H1 (cell line): Measurements from ENCODE around the gene DTX4. TPM values are rescaled to one million over a fixed set of nuclear protein-coding genes. Genes with fewer than 3 reads are reported as not detected.

ENCODE experiments used
- CTCF ChIA-PET: fragments of 300-600 bp; sonication (Branson Sonifier 250); formaldehyde crosslinking; loops from one replicate; lab custom pipeline; 2021; ENCODE audit not compliant: partially characterized antibody; lab: Charles Lee
- POLR2A ChIA-PET: fragments of 300-600 bp; sonication (Branson Sonifier 250); formaldehyde crosslinking; loops from one replicate; lab custom pipeline; 2021; ENCODE audit warnings: inconsistent platforms; ENCODE audit not compliant: partially characterized antibody; lab: Charles Lee
- DNase-seq, 2 experiments: peaks; one replicate each; pipeline versions ENCODE4 v3.0.0 to v3.0.0-alpha.2; 2010 to 2022; ENCODE audit warnings: low spot score in 2 of 2, low read depth in 1 of 2, mixed read lengths in 1 of 2
- FAIRE-seq: peaks from 2 replicates; lab custom pipeline; 2011; peaks lifted over from hg19 to GRCh38; lab: Jason Lieb, UNC
- H2AFZ ChIP-seq: 2 replicates; pipeline ENCODE4 v1.8.1; 2012; ENCODE audit warnings: low read length, inconsistent platforms
- H2AK5ac ChIP-seq: 2 replicates; pipeline ENCODE4 v1.6.1; 2013; ENCODE audit warnings: low read depth, low read length
- H2BK120ac ChIP-seq: replicated peaks from 2 replicates; pipeline ENCODE3; 2013; ENCODE audit warnings: low read depth, low read length, inconsistent platforms
- H2BK12ac ChIP-seq: 2 replicates; pipeline ENCODE4 v1.6.1; 2013; ENCODE audit warnings: low read depth, low read length
- H2BK15ac ChIP-seq: 2 replicates; pipeline ENCODE4 v1.6.1; 2013; ENCODE audit warnings: low read length
- H2BK20ac ChIP-seq: 2 replicates; pipeline ENCODE4 v1.6.1; 2013; ENCODE audit warnings: low read length
- H2BK5ac ChIP-seq: 2 replicates; pipeline ENCODE4 v1.6.1; 2013; ENCODE audit warnings: low read depth, low read length
- H3K14ac ChIP-seq: 2 replicates; pipeline ENCODE4 v1.6.1; 2013; ENCODE audit warnings: inconsistent platforms; ENCODE audit not compliant: insufficient read length
- H3K18ac ChIP-seq: 2 replicates; pipeline ENCODE4 v1.6.1; 2013; ENCODE audit warnings: low read length; ENCODE audit errors: extremely low read depth
- H3K23ac ChIP-seq: 2 replicates; pipeline ENCODE4 v1.6.1; 2013; ENCODE audit warnings: inconsistent platforms; ENCODE audit not compliant: insufficient read length
- H3K23me2 ChIP-seq: 2 replicates; pipeline ENCODE4 v1.6.1; 2013; ENCODE audit warnings: low read depth, low read length
- H3K27ac ChIP-seq: 2 replicates; pipeline ENCODE4 v1.6.1; 2011; ENCODE audit warnings: low read depth, low read length, inconsistent platforms
- H3K27me3 ChIP-seq, 4 experiments: replicated peaks in 1 of 4; 1 replicate in 1 of 4; 2 replicates in 3 of 4; pipeline versions ENCODE4 v1.6.1 to v1.8.1; 2011 to 2013; ENCODE audit warnings: low read length in 3 of 4, mild to moderate bottlenecking in 3 of 4, inconsistent platforms in 2 of 4, mixed read lengths in 2 of 4, moderate library complexity in 1 of 4; ENCODE audit not compliant: control insufficient read depth in 3 of 4, insufficient read depth in 3 of 4; ENCODE audit errors: extremely low read depth in 1 of 4
- H3K36me3 ChIP-seq, 4 experiments: 2 replicates each; pipeline versions ENCODE4 v1.6.1 to v1.8.1; 2011 to 2013; ENCODE audit warnings: mild to moderate bottlenecking in 4 of 4, low read length in 3 of 4, moderate library complexity in 2 of 4, control low read depth in 1 of 4, inconsistent platforms in 1 of 4; ENCODE audit not compliant: insufficient read depth in 4 of 4, control insufficient read depth in 2 of 4
- H3K4ac ChIP-seq: replicated peaks from 2 replicates; pipeline ENCODE3; 2013; ENCODE audit warnings: low read length, low read depth, mixed read lengths, inconsistent platforms; ENCODE audit not compliant: insufficient read length
- H3K4me1 ChIP-seq, 4 experiments: replicated peaks in 1 of 4; 1 replicate in 1 of 4; 2 replicates in 3 of 4; pipeline versions ENCODE4 v1.6.1 to v1.8.1; 2011 to 2013; ENCODE audit warnings: low read length in 3 of 4, inconsistent platforms in 2 of 4, mixed read lengths in 1 of 4; ENCODE audit not compliant: insufficient read depth in 4 of 4, control insufficient read depth in 3 of 4
- H3K4me2 ChIP-seq, 2 experiments: 2 replicates each; pipeline versions ENCODE4 v1.6.1 to v1.8.1; 2011 to 2013; ENCODE audit warnings: low read depth in 2 of 2, low read length in 2 of 2, control low read depth in 1 of 2, inconsistent platforms in 1 of 2, mild to moderate bottlenecking in 1 of 2; ENCODE audit not compliant: insufficient read depth in 1 of 2
- H3K4me3 ChIP-seq, 4 experiments: fragments of 200-600, 300-600 bp in 1 of 4; sonication (generic), shearing (Covaris generic), sonication (Bioruptor Twin) in 1 of 4; 2 replicates each; pipeline versions ENCODE4 v1.5.1 to v1.8.1; 2011 to 2016; ENCODE audit warnings: low read length in 4 of 4, low read depth in 3 of 4, control low read depth in 2 of 4, inconsistent platforms in 2 of 4, mild to moderate bottlenecking in 2 of 4, mixed read lengths in 1 of 4, moderate library complexity in 1 of 4; ENCODE audit not compliant: insufficient read depth in 2 of 4; ENCODE audit errors: extremely low read depth in 1 of 4
- H3K56ac ChIP-seq: replicated peaks from 2 replicates; pipeline ENCODE3; 2013; ENCODE audit warnings: low read depth, mild to moderate bottlenecking, mixed read lengths, low read length, inconsistent platforms; ENCODE audit not compliant: insufficient read length
- H3K79me1 ChIP-seq: 2 replicates; pipeline ENCODE4 v1.6.1; 2013; ENCODE audit warnings: low read depth, low read length, control low read depth
- H3K79me2 ChIP-seq, 2 experiments: 2 replicates each; pipeline versions ENCODE4 v1.6.1 to v1.8.1; 2012 to 2013; ENCODE audit warnings: low read length in 2 of 2, mild to moderate bottlenecking in 2 of 2, inconsistent platforms in 1 of 2; ENCODE audit not compliant: insufficient read depth in 2 of 2, control insufficient read depth in 1 of 2
- H3K9ac ChIP-seq, 4 experiments: replicated peaks in 1 of 4; 1 replicate in 1 of 4; 2 replicates in 3 of 4; pipeline versions ENCODE4 v1.6.1 to v1.8.1; 2011 to 2013; ENCODE audit warnings: low read depth in 3 of 4, low read length in 3 of 4, control low read depth in 2 of 4, mild to moderate bottlenecking in 2 of 4, moderate library complexity in 2 of 4, inconsistent platforms in 1 of 4; ENCODE audit errors: extremely low read depth in 1 of 4
- H3K9me3 ChIP-seq, 2 experiments: 2 replicates each; pipeline versions ENCODE4 v1.6.1 to v1.8.1; 2012 to 2013; ENCODE audit warnings: mild to moderate bottlenecking in 2 of 2, moderate library complexity in 2 of 2, control low read depth in 1 of 2, inconsistent platforms in 1 of 2, low read depth in 1 of 2, low read length in 1 of 2, mixed read lengths in 1 of 2; ENCODE audit not compliant: insufficient read depth in 2 of 2
- H4K20me1 ChIP-seq, 2 experiments: replicated peaks in 1 of 2; 2 replicates each; pipeline versions ENCODE3 to v1.8.1; 2011 to 2013; ENCODE audit warnings: inconsistent platforms in 2 of 2, low read length in 2 of 2, mild to moderate bottlenecking in 1 of 2; ENCODE audit not compliant: insufficient read depth in 2 of 2, control insufficient read depth in 1 of 2
- H4K5ac ChIP-seq: 2 replicates; pipeline ENCODE4 v1.6.1; 2013; ENCODE audit warnings: low read length, low read depth, mixed read lengths, inconsistent platforms; ENCODE audit not compliant: insufficient read length
- H4K8ac ChIP-seq: 2 replicates; pipeline ENCODE4 v1.8.0; 2013; ENCODE audit warnings: mild to moderate bottlenecking, moderate library complexity, low read length, inconsistent platforms; ENCODE audit not compliant: insufficient read depth; ENCODE audit errors: extremely low read depth
- H4K91ac ChIP-seq: replicated peaks from 2 replicates; pipeline ENCODE3; 2013; ENCODE audit warnings: low read length, mixed read lengths, inconsistent platforms; ENCODE audit not compliant: insufficient read length
- CBX5 ChIP-seq: fragments of 300-800, 300-1000 bp; sonication (generic); IDR thresholded peaks from 2 replicates; pipeline ENCODE4 v1.7.1; 2016; ENCODE audit warnings: antibody characterized with exemption, low read length, low read depth
- CHD1 ChIP-seq: IDR thresholded peaks from 2 replicates; pipeline ENCODE4 v1.6.1; 2012; ENCODE audit warnings: low read depth, low read length, improper control_type of control experiment
- EGR1 ChIP-seq: IDR thresholded peaks from 2 replicates; pipeline ENCODE4 v1.6.1; 2011; ENCODE audit warnings: low read depth, low read length, borderline replicate concordance
- EP300 ChIP-seq, 2 experiments: IDR thresholded peaks; 1 replicate in 1 of 2; 2 replicates in 1 of 2; pipeline ENCODE4 v1.6.1; 2011 to 2012; ENCODE audit warnings: low read depth in 2 of 2, low read length in 2 of 2, mild to moderate bottlenecking in 2 of 2, borderline replicate concordance in 1 of 2, inconsistent platforms in 1 of 2, moderate library complexity in 1 of 2
- GTF2F1 ChIP-seq: IDR thresholded peaks from 2 replicates; pipeline ENCODE4 v1.6.1; 2012; ENCODE audit warnings: low read depth, low read length, improper control_type of control experiment, borderline replicate concordance
- HDAC2 ChIP-seq, 2 experiments: fragments of 300-600 bp in 1 of 2; sonication (generic) in 1 of 2; IDR thresholded peaks; 2 replicates each; pipeline ENCODE4 v1.6.1; 2011 to 2012; ENCODE audit warnings: low read depth in 2 of 2, low read length in 2 of 2, mild to moderate bottlenecking in 2 of 2, moderate library complexity in 2 of 2, borderline replicate concordance in 1 of 2, inconsistent platforms in 1 of 2
- KDM1A ChIP-seq: fragments of 200-600, 300-600 bp; sonication (generic); IDR thresholded peaks from 2 replicates; pipeline ENCODE4 v1.7.1; 2016; ENCODE audit warnings: mild to moderate bottlenecking, low read length, borderline replicate concordance
- NRF1 ChIP-seq: IDR thresholded peaks from 2 replicates; pipeline ENCODE4 v1.6.1; 2011; ENCODE audit warnings: mild to moderate bottlenecking, low read depth, low read length, improper control_type of control experiment
- SAP30 ChIP-seq: fragments of 300-600 bp; sonication (generic); IDR thresholded peaks from 2 replicates; pipeline ENCODE4 v1.7.1; 2012; ENCODE audit warnings: low read length, moderate library complexity, mild to moderate bottlenecking, inconsistent platforms; ENCODE audit not compliant: insufficient read depth, insufficient replicate concordance
- SIX5 ChIP-seq: IDR thresholded peaks from 2 replicates; pipeline ENCODE4 v1.6.1; 2011; ENCODE audit warnings: mild to moderate bottlenecking, low read depth, low read length
- SP1 ChIP-seq: IDR thresholded peaks from 2 replicates; pipeline ENCODE4 v1.6.1; 2011; ENCODE audit warnings: low read depth, low read length
- TAF1 ChIP-seq: IDR thresholded peaks from 2 replicates; pipeline ENCODE4 v1.6.1; 2011; ENCODE audit warnings: mild to moderate bottlenecking, low read depth, low read length
- TCF12 ChIP-seq: IDR thresholded peaks from 2 replicates; pipeline ENCODE4 v1.6.1; 2011; ENCODE audit warnings: low read depth, mild to moderate bottlenecking, low read length
- TEAD4 ChIP-seq: IDR thresholded peaks from 2 replicates; pipeline ENCODE4 v1.6.1; 2012; ENCODE audit warnings: low read depth, low read length, inconsistent platforms, mixed read lengths
- WGBS, 2 experiments: shearing (Covaris generic) in 1 of 2; methylation state at CpG; one replicate each; pipeline versions ENCODE4 v1.1.6 to v1.1.7; 2013 to 2015; ENCODE audit warnings: low lambda C conversion rate in 2 of 2, mixed read lengths in 2 of 2, inconsistent platforms in 1 of 2, low coverage in 1 of 2, missing lambda C conversion rate in 1 of 2; ENCODE audit not compliant: insufficient replicate concordance in 2 of 2, insufficient coverage in 1 of 2, insufficient read length in 1 of 2; ENCODE audit errors: extremely low coverage in 1 of 2, missing lambda C conversion rate in 1 of 2; 5-methylcytosine and 5-hydroxymethylcytosine counted together
- polyA plus RNA-seq, 7 experiments: library from polyadenylated mRNA; depleted of rRNA in 3 of 7; stranded (reverse) in 5 of 7; unstranded in 2 of 7; fragments of >200 nt in 5 of 7; fragments of 200-250 nt in 2 of 7; gene quantifications; 1 replicate in 5 of 7; 2 replicates in 1 of 7; 4 replicates in 1 of 7; pipeline versions ENCODE4 v1.2.1 to v1.2.3, GENCODE V29; 2011 to 2013; ENCODE audit warnings: missing spikeins in 2 of 7, mixed read lengths in 2 of 7
- total RNA-seq: library from RNA; stranded (reverse); fragmentation: NEBNext Ultra II Directional; extraction: Animal tissue kit (Norgen Biotek cat#: 25700); gene quantifications from 2 replicates; pipeline ENCODE4 v1.2.1, GENCODE V29; 2021

The DTX4 gene
- total and polyA plus RNA-seq, 2 of the 8 experiments (the other 6 are each of a cell fraction or from before 2014, with no cell fraction given): 5.1 to 18.8 TPM

DNA sequence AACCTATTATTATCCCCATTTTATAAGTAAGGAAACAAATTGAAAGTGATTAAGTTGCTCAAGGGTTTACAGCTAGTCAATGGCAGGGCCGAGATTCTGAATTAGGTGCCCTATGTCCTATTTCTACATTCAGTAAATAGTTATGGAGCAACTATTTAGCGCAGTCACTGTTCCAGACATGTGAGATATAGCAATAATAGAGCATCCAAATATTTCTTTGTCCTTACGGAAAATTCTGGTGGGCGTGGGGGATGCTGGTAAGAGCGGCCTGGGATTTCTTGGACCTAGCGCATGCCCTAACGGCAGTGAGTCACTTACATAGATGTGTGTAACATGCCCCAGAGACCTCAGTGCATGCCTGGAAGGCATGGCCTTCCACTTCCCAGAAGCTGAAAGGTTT is 4.4 kb downstream of the DTX4 start:
- H2BK20ac ChIP-seq: no peak overlapping the region
- no peak overlapping the region for H2BK12ac ChIP-seq
- H3K36me3 ChIP-seq: no peaks in the 10 kb centered on the region
- 84% methylated on average over 7 of the region's 7 CpGs; no CpG with 5 or more reads in 1 of the 2 experiments for whole genome bisulfite sequencing, 2 experiments
- H4K91ac ChIP-seq: no peak overlapping the region
- no peak overlapping the region for H4K5ac ChIP-seq
- no peak overlapping the region for H3K23ac ChIP-seq
- H2BK5ac ChIP-seq: no peak overlapping the region
- peaks cover 2% of the 10 kb centered on the region in 2 experiments for H4K20me1 ChIP-seq
- H3K14ac ChIP-seq: no peak overlapping the region
- CTCF ChIA-PET: interaction anchor here (0.9 to 9.6 kb wide), 4 partner anchors 10 to 101 kb away, joined by 3 to 96 read pairs (median 14); no protein-coding TSS in a partner anchor
- H3K4me2 ChIP-seq: no peak overlapping the region
- H3K79me1 ChIP-seq: 0 out of 2 replicates have a peak, but pooled peaks cover under 1% of the 10 kb centered on the region
- peaks cover 18% of the 10 kb centered on the region for H3K23me2 ChIP-seq
- no peak overlapping the region for H2BK15ac ChIP-seq
- H3K4me3 ChIP-seq: no peak overlapping the region
- H3K56ac ChIP-seq: no peak overlapping the region
- H3K27ac ChIP-seq: no peak overlapping the region
- no peaks in the 10 kb centered on the region for H3K27me3 ChIP-seq
- DNase-seq (no peak), FAIRE-seq (no peak)
- no peak overlapping the region for H4K8ac ChIP-seq
- H2AK5ac ChIP-seq: no peak overlapping the region
- H3K9ac ChIP-seq: no peak overlapping the region
- peaks cover 6 to 19% (median 12%) of the 10 kb centered on the region in 4 experiments; a peak in 6 of 7 replicates for H3K4me1 ChIP-seq
- no peak overlapping the region for H2BK120ac ChIP-seq
- H3K79me2 ChIP-seq: peaks cover 0 to 14% of the 10 kb centered on the region in 2 experiments; a peak in 2 of 4 replicates
- H3K4ac ChIP-seq: no peak overlapping the region
- no peaks in the 10 kb centered on the region for H3K9me3 ChIP-seq
- POLR2A ChIA-PET: no interaction called here
- H3K18ac ChIP-seq: no peak overlapping the region
- H2AFZ ChIP-seq: no peak overlapping the region
- no peak for TF ChIP-seq EGR1
- no peak for TF ChIP-seq GTF2F1
- no peak for TF ChIP-seq CBX5
- TF ChIP-seq SIX5: no peak
- no peak for TF ChIP-seq TCF12
- no peak for TF ChIP-seq KDM1A
- no peak for TF ChIP-seq EP300 (IDR thresholded peaks at IDR 0.05; ENCODE audit: borderline replicate concordance in 1 of 2, low read depth in 2 of 2, low read length in 2 of 2)
- no peak for TF ChIP-seq HDAC2 (IDR thresholded peaks at IDR 0.05; ENCODE audit: borderline replicate concordance in 1 of 2, low read depth in 2 of 2, low read length in 2 of 2)
- TF ChIP-seq CHD1: no peak
- TF ChIP-seq TAF1: no peak
- no peak for TF ChIP-seq SP1
- no peak for TF ChIP-seq TEAD4
- TF ChIP-seq SAP30: no peak
- no peak for TF ChIP-seq NRF1
